PC-9 (cell line): ENCODE data around the gene PFDN4. TPM values are rescaled to one million over a fixed set of nuclear protein-coding genes. Genes with fewer than 3 reads are reported as not detected.

Experiments
- BruUV-seq: library from RNA; stranded (reverse); fragments of 400-500 nt; replicated peaks from 2 replicates; lab custom pipeline; 2021; lab: Mats Ljungman, UMichigan
- CTCF ChIA-PET: fragments of 300-600 bp; sonication (Branson Sonifier 250); formaldehyde crosslinking; loops from one replicate; lab custom pipeline; 2022; ENCODE audit warnings: antibody characterized with exemption; lab: Charles Lee
- POLR2A ChIA-PET: fragments of 300-600 bp; sonication (Branson Sonifier 250); formaldehyde crosslinking; loops from one replicate; lab custom pipeline; 2022; ENCODE audit warnings: antibody characterized with exemption; ENCODE audit not compliant: unreplicated experiment; lab: Charles Lee
- DNase-seq, 2 experiments: peaks; one replicate each; pipeline versions ENCODE4 v3.0.0 to v3.0.0-alpha.2; 2015 to 2022; ENCODE audit warnings: mixed read lengths in 1 of 2
- H2AFZ ChIP-seq: fragments of 200-600 bp; sonication (generic); 2 replicates; pipeline ENCODE4 v1.8.1; 2017; ENCODE audit warnings: antibody characterized with exemption
- H3F3A ChIP-seq: fragments of 200-600 bp; sonication (generic); 2 replicates; pipeline ENCODE4 v1.8.1; 2017; ENCODE audit warnings: antibody characterized with exemption, mild to moderate bottlenecking, low read depth; ENCODE audit not compliant: insufficient read depth
- H3K27ac ChIP-seq: fragments of 200-600 bp; sonication (generic); 2 replicates; pipeline ENCODE4 v1.6.1; 2016; ENCODE audit warnings: mixed run types
- H3K27me3 ChIP-seq: fragments of 200-600 bp; sonication (generic); 2 replicates; pipeline ENCODE4 v1.6.1; 2016; ENCODE audit warnings: low read depth, mixed run types; ENCODE audit not compliant: insufficient read depth
- H3K36me3 ChIP-seq: fragments of 200-600 bp; sonication (generic); 2 replicates; pipeline ENCODE4 v1.6.1; 2016; ENCODE audit warnings: low read depth, mixed run types
- H3K4me1 ChIP-seq: fragments of 200-600 bp; sonication (generic); replicated peaks from 2 replicates; pipeline ENCODE4 v1.6.1; 2016; ENCODE audit warnings: mixed run types; ENCODE audit not compliant: insufficient read depth
- H3K4me2 ChIP-seq: fragments of 200-600 bp; sonication (generic); 2 replicates; pipeline ENCODE4 v1.6.1; 2017; ENCODE audit warnings: mixed run types
- H3K4me3 ChIP-seq: fragments of 200-600 bp; sonication (generic); 2 replicates; pipeline ENCODE4 v1.6.1; 2016; ENCODE audit warnings: mixed run types
- H3K79me2 ChIP-seq: fragments of 200-600 bp; sonication (generic); 2 replicates; pipeline ENCODE4 v1.6.1; 2017; ENCODE audit warnings: low read depth, mixed run types
- H3K9me2 ChIP-seq: fragments of 200-600 bp; sonication (generic); 2 replicates; pipeline ENCODE4 v1.8.1; 2017; ENCODE audit warnings: mild to moderate bottlenecking; ENCODE audit not compliant: insufficient read depth
- H3K9me3 ChIP-seq: fragments of 200-600 bp; sonication (generic); 2 replicates; pipeline ENCODE4 v1.8.1; 2016; ENCODE audit warnings: low read depth; ENCODE audit not compliant: insufficient read depth
- H4K20me1 ChIP-seq: fragments of 200-600 bp; sonication (generic); 2 replicates; pipeline ENCODE4 v1.8.1; 2017; ENCODE audit not compliant: insufficient read depth
- CTCF ChIP-seq: fragments of 200-600 bp; sonication (generic); conservative IDR thresholded peaks from 2 replicates; pipeline ENCODE4 v1.6.1; 2017; ENCODE audit warnings: mixed run types, antibody characterized with exemption, mild to moderate bottlenecking, moderate library complexity
- EZH2 ChIP-seq: fragments of 200-600 bp; sonication (generic); IDR thresholded peaks from 2 replicates; pipeline ENCODE4 v1.8.0; 2017; ENCODE audit warnings: antibody characterized with exemption, low read depth
- intact Hi-C: fragments of 100-400 bp; cut with micrococcal nuclease; formaldehyde crosslinking; loops from one replicate; pipeline ENCODE4 v1.10.0; 2022; ENCODE audit not compliant: unreplicated experiment
- total RNA-seq: library from RNA; stranded (reverse); gene quantifications from 2 replicates; pipeline ENCODE4 v1.2.3, GENCODE V29; 2021

PFDN4 gene
- total RNA-seq, 1 experiment from 2014 or later = 49.5 TPM

DNA sequence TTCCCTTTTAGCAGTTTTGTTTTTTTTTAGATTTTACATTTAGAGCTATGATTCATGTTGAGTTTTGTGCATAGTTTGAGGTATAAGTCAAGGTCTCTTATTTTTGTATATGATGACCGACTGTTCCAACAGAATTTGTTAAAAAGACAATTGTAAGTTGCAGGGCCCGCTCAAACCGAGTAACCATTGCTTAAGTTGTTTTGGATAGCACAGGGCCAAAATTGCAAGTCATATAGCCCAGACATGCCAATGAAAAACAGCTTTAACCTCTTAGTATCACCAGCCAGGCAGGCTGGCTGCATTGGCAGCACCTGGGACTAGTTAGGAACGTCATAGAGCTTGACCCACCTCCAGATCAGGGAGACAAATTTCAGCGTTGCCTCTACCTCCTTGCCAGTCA is 47.3 kb downstream of the PFDN4 start:
- ChIA-PET POLR2A (no interaction called here), CTCF (interaction anchor here (0.6 to 0.7 kb wide), 3 partner anchors 147 to 590 kb away, joined by 4 to 9 read pairs (median 9); no protein-coding TSS in a partner anchor)
- peaks cover 52% of the 10 kb centered on the region for H3K4me1 ChIP-seq
- no TSS peak for BruUV-seq
- intact Hi-C loops = loop anchor here (5.0 kb wide), 1 partner anchor 133 kb away; no protein-coding TSS in a partner anchor
- H3K4me3 ChIP-seq = no peak overlapping the region
- H3K27ac ChIP-seq = no peak overlapping the region
- peaks cover 34% of the 10 kb centered on the region for H3F3A ChIP-seq
- H3K4me2 ChIP-seq = 0 out of 2 replicates have a peak overlapping the region, but pooled peaks have one; percentile 0
- H3K9me3 ChIP-seq = no peaks in the 10 kb centered on the region
- no peaks in the 10 kb centered on the region for H3K79me2 ChIP-seq
- no peaks in the 10 kb centered on the region for H3K9me2 ChIP-seq
- no peak overlapping the region for H2AFZ ChIP-seq
- H3K27me3 ChIP-seq = no peaks in the 10 kb centered on the region
- no peak for DNase-seq
- H3K36me3 ChIP-seq = no peaks in the 10 kb centered on the region
- TF ChIP-seq CTCF (no peak), EZH2 (no peak)
- H4K20me1 ChIP-seq = no peaks in the 10 kb centered on the region

DNA sequence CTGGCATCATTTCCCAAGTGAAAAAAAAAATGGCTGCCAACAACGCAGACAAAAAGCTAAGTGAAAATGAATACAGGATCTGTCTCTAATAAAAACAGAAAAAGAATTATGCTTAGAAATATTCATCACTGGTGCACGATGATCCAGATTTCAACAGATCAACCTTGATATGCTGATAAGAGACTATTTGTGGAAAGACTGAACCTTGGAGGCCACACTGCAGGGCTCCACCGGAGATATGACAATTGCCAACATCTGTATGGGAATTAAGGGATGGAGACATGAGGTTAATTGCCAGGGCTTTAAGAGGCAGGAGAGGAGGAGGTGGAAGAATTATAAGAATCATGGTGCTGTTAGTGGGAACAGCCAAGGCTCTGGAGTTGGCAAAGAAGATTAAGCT is 48.3 kb downstream of the PFDN4 start:
- no peak overlapping the region for H2AFZ ChIP-seq
- peaks cover 47% of the 10 kb centered on the region for H3K4me1 ChIP-seq

More for the DNA sequence above, 48.3 kb downstream of the PFDN4 start:
- peaks cover 29% of the 10 kb centered on the region for H3F3A ChIP-seq
- H3K79me2 ChIP-seq = no peaks in the 10 kb centered on the region
- CTCF ChIA-PET = no interaction called here
- POLR2A ChIA-PET = interaction anchor here (0.5 kb wide), 1 partner anchor 664 kb away, joined by 14 read pairs; no protein-coding TSS in a partner anchor
- no peaks in the 10 kb centered on the region for H3K9me2 ChIP-seq
- BruUV-seq = no TSS peak
- H3K36me3 ChIP-seq = no peaks in the 10 kb centered on the region
- intact Hi-C loops = loop anchor here (5.0 kb wide), 1 partner anchor 134 kb away; no protein-coding TSS in a partner anchor
- H4K20me1 ChIP-seq = no peaks in the 10 kb centered on the region
- H3K27me3 ChIP-seq = no peaks in the 10 kb centered on the region
- H3K4me2 ChIP-seq = peak overlapping the region; percentile 60
- DNase-seq = no peak
- H3K4me3 ChIP-seq = no peak overlapping the region
- TF ChIP-seq EZH2 (no peak), CTCF (no peak)
- peak overlapping the region; percentile 79 for H3K27ac ChIP-seq
- no peaks in the 10 kb centered on the region for H3K9me3 ChIP-seq
